Liver (tissue), 9 donors: ENCODE results near the gene COX20. TPM values are rescaled to one million over a fixed set of nuclear protein-coding genes. Genes with fewer than 3 reads are reported as not detected.

Source experiments
- DNase-seq: peaks from one replicate; pipeline ENCODE4 v3.0.0-alpha.2; 2017; ENCODE audit warnings: low spot score
- H3K27ac ChIP-seq, 2 donors: one replicate each; pipeline ENCODE4 v1.7.0; 2013; ENCODE audit warnings: inconsistent platforms in 2 of 2, low read length in 2 of 2, control low read depth in 1 of 2, low read depth in 1 of 2, mild to moderate bottlenecking in 1 of 2
- H3K27me3 ChIP-seq, 4 donors: one replicate each; pipeline versions ENCODE4 v1.6.1 to v1.7.0; 2013; ENCODE audit warnings: low read length in 3 of 4, inconsistent platforms in 1 of 4, mild to moderate bottlenecking in 1 of 4, moderate library complexity in 1 of 4; ENCODE audit not compliant: control insufficient read depth in 4 of 4, insufficient read depth in 4 of 4
- H3K36me3 ChIP-seq, 4 donors: one replicate each; pipeline versions ENCODE4 v1.6.1 to v1.7.0; 2013; ENCODE audit warnings: low read length in 3 of 4, mild to moderate bottlenecking in 3 of 4, low read depth in 1 of 4, moderate library complexity in 1 of 4; ENCODE audit not compliant: control insufficient read depth in 4 of 4, insufficient read depth in 3 of 4
- H3K4me1 ChIP-seq, 4 donors: one replicate each; pipeline versions ENCODE4 v1.6.1 to v1.7.0; 2013; ENCODE audit warnings: low read length in 3 of 4, mild to moderate bottlenecking in 3 of 4, moderate library complexity in 1 of 4; ENCODE audit not compliant: control insufficient read depth in 4 of 4, insufficient read depth in 4 of 4
- H3K4me3 ChIP-seq, 3 donors: one replicate each; pipeline versions ENCODE4 v1.6.1 to v1.7.0; 2013; ENCODE audit warnings: low read length in 3 of 3, control low read depth in 1 of 3, low read depth in 1 of 3, mild to moderate bottlenecking in 1 of 3
- H3K9ac ChIP-seq, 2 donors: one replicate each; pipeline ENCODE4 v1.7.0; 2013; ENCODE audit warnings: low read length in 2 of 2, mild to moderate bottlenecking in 2 of 2, moderate library complexity in 2 of 2, control low read depth in 1 of 2, low read depth in 1 of 2
- H3K9me3 ChIP-seq, 4 donors: one replicate each; pipeline versions ENCODE4 v1.6.1 to v1.7.0; 2013; ENCODE audit warnings: low read length in 3 of 4; ENCODE audit not compliant: control insufficient read depth in 4 of 4
- CTCF ChIP-seq: fragments of 150-350 bp; IDR thresholded peaks from 2 replicates; pipeline ENCODE4 v1.5.1; 2017; ENCODE audit warnings: improper control_type of control experiment, low read depth, low read length; ENCODE audit not compliant: missing input control
- EGR1 ChIP-seq, 2 donors: IDR thresholded peaks; 2 replicates each; pipeline ENCODE4 v1.6.1; 2016 to 2018; ENCODE audit warnings: antibody characterized with exemption in 2 of 2, low read depth in 2 of 2
- FOXA1 ChIP-seq: IDR thresholded peaks from 2 replicates; pipeline ENCODE4 v1.6.1; 2016; ENCODE audit warnings: antibody characterized with exemption
- FOXA2 ChIP-seq: IDR thresholded peaks from 2 replicates; pipeline ENCODE4 v1.6.1; 2016; ENCODE audit warnings: antibody characterized with exemption
- HNF4A ChIP-seq, 2 donors: conservative IDR thresholded peaks; 2 replicates each; pipeline ENCODE4 v1.6.1; 2016; ENCODE audit warnings: antibody characterized with exemption in 2 of 2, mild to moderate bottlenecking in 2 of 2
- HNF4G ChIP-seq: IDR thresholded peaks from 2 replicates; pipeline ENCODE4 v1.6.1; 2016; ENCODE audit warnings: antibody characterized with exemption
- JUND ChIP-seq, 2 donors: IDR thresholded peaks; 2 replicates each; pipeline ENCODE4 v1.6.1; 2016; ENCODE audit warnings: antibody characterized with exemption in 2 of 2
- MAX ChIP-seq: IDR thresholded peaks from 2 replicates; pipeline ENCODE4 v1.6.1; 2016; ENCODE audit warnings: antibody characterized with exemption
- NR2F2 ChIP-seq: IDR thresholded peaks from 2 replicates; pipeline ENCODE4 v1.6.1; 2016; ENCODE audit warnings: antibody characterized with exemption
- RAD21 ChIP-seq, 2 donors: IDR thresholded peaks; 2 replicates each; pipeline ENCODE4 v1.6.1; 2016; ENCODE audit warnings: antibody characterized with exemption in 2 of 2, mild to moderate bottlenecking in 2 of 2
- REST ChIP-seq: IDR thresholded peaks from 2 replicates; pipeline ENCODE4 v1.6.1; 2016; ENCODE audit warnings: antibody characterized with exemption, mild to moderate bottlenecking
- RXRA ChIP-seq, 2 donors: IDR thresholded peaks; 2 replicates each; pipeline ENCODE4 v1.6.1; 2017 to 2018; ENCODE audit warnings: antibody characterized with exemption in 2 of 2, mild to moderate bottlenecking in 1 of 2
- TAF1 ChIP-seq: conservative IDR thresholded peaks from 2 replicates; pipeline ENCODE4 v1.6.1; 2016; ENCODE audit warnings: antibody characterized with exemption, mild to moderate bottlenecking
- YY1 ChIP-seq: IDR thresholded peaks from 2 replicates; pipeline ENCODE4 v1.6.1; 2016; ENCODE audit warnings: antibody characterized with exemption, mild to moderate bottlenecking
- WGBS: extraction: QIAGEN DNeasy Blood & Tissue Kit; methylation state at CpG from one replicate; pipeline ENCODE4 v1.1.7; 2013; 5-methylcytosine and 5-hydroxymethylcytosine counted together
- polyA plus RNA-seq, 2 donors: library from polyadenylated mRNA; stranded (reverse) in 1 of 2; unstranded in 1 of 2; fragments of 200-250 nt in 1 of 2; fragments of >200 nt in 1 of 2; fragmentation: Nextera tagmentation in 1 of 2; extraction: Ambion mirVana in 1 of 2; gene quantifications; one replicate each; pipeline versions ENCODE4 v1.2.1 to v1.2.3, GENCODE V29; 2013 to 2015
- total RNA-seq, 2 donors: library from RNA; depleted of rRNA; stranded (reverse); fragments of >200 nt; gene quantifications; one replicate each; pipeline ENCODE4 v1.2.3, GENCODE V29; 2014
- TF ChIP-seq, protein P1 (sequence below): IDR thresholded peaks from 2 replicates; pipeline ENCODE4 v1.6.1; 2016; ENCODE audit warnings: antibody characterized with exemption
- donor health status: healthy.
- donor health status: healthy.
- donor health status: healthy.
- donor health status: healthy.
- donor health status: healthy.

Gene COX20
- total and polyA plus RNA-seq, 4 donors = 16.7 to 45.7 (median 19.0) TPM

GRCh38 chr1:244865028-244865371 lies 29.5 kb downstream of the COX20 start:
- Histone ChIP-seq H3K27ac (peak overlapping the region; percentile 99 to 100), H3K9ac (peak overlapping the region; percentile 98), H3K27me3 (no peaks in the 10 kb centered on the region), H3K9me3 (no peaks in the 10 kb centered on the region), H3K4me1 (peaks cover 3 to 30% (median 18%) of the 10 kb centered on the region in 4 donors), H3K4me3 (peak overlapping the region; percentile 48 to 83 (median 78)), H3K36me3 (peaks cover 0 to 7% (median 5%) of the 10 kb centered on the region in 4 donors)
- peak; percentile 59 for DNase-seq
- TF ChIP-seq CTCF (no peak), HNF4G (no peak), RXRA (IDR thresholded peaks at IDR 0.05) (no peak)
- 9% methylated on average over 9 of the region's 9 CpGs for whole genome bisulfite sequencing

DNA sequence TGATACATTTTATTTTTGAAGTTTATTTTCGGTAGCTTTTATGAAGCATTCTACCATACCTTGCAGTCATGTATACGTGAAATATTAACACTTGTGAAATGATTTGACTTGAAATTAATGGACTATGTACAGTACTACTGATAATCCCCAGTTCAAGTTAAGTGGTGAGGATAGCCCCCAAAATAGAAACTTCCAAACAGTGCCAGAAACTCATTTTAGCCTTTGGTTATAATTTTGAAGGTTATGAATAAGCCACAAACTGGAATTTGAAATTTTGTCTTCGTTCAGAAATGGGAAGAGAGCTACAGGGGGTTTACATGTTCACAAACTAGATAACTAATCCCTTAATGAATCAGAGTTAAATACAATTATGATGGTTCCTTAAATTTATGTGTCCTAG lies 30.4 kb downstream of the COX20 start:
- TF ChIP-seq HNF4A (conservative IDR thresholded peaks at IDR 0.05) (no peak), REST (no peak), FOXA1 (no peak), MAX (no peak), RXRA (IDR thresholded peaks at IDR 0.05) (no peak), FOXA2 (no peak), NR2F2 (no peak), RAD21 (IDR thresholded peaks at IDR 0.05) (no peak), HNF4G (no peak), YY1 (no peak), TAF1 (no peak)
- no peak for DNase-seq
- H3K4me3 ChIP-seq = no peak overlapping the region
- WGBS = 93% methylated on average over 3 of the region's 3 CpGs
- H3K4me1 ChIP-seq = peaks cover 1 to 22% (median 10%) of the 10 kb centered on the region in 4 donors
- H3K27ac ChIP-seq = peak overlapping the region in 1 of 2 donors; percentile 100
- peaks cover 0 to 3% (median 0%) of the 10 kb centered on the region in 4 donors for H3K36me3 ChIP-seq
- H3K9ac ChIP-seq = no peak overlapping the region
- no peaks in the 10 kb centered on the region for H3K27me3 ChIP-seq
- no peaks in the 10 kb centered on the region for H3K9me3 ChIP-seq

GRCh38 chr1:244866355-244866754 lies 30.9 kb downstream of the COX20 start:
- TF ChIP-seq EGR1 (IDR thresholded peaks at IDR 0.05; ENCODE audit: low read depth in 2 of 2) (no peak), YY1 (no peak), JUND (IDR thresholded peaks at IDR 0.05) (no peak), FOXA2 (no peak), TAF1 (no peak)
- TF ChIP-seq, protein P1, sequence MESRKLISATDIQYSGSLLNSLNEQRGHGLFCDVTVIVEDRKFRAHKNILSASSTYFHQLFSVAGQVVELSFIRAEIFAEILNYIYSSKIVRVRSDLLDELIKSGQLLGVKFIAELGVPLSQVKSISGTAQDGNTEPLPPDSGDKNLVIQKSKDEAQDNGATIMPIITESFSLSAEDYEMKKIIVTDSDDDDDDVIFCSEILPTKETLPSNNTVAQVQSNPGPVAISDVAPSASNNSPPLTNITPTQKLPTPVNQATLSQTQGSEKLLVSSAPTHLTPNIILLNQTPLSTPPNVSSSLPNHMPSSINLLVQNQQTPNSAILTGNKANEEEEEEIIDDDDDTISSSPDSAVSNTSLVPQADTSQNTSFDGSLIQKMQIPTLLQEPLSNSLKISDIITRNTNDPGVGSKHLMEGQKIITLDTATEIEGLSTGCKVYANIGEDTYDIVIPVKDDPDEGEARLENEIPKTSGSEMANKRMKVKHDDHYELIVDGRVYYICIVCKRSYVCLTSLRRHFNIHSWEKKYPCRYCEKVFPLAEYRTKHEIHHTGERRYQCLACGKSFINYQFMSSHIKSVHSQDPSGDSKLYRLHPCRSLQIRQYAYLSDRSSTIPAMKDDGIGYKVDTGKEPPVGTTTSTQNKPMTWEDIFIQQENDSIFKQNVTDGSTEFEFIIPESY = no peak
- Histone ChIP-seq H3K27ac (no peak overlapping the region), H3K4me1 (peaks cover 1 to 17% (median 5%) of the 10 kb centered on the region in 4 donors), H3K9ac (no peak overlapping the region), H3K9me3 (no peaks in the 10 kb centered on the region), H3K27me3 (no peaks in the 10 kb centered on the region), H3K4me3 (no peak overlapping the region), H3K36me3 (peaks cover 0 to 3% (median 0%) of the 10 kb centered on the region in 4 donors)
- 92% methylated on average over 1 of the region's 1 CpG for WGBS
- DNase-seq = no peak
